NCI-H1417 (cell line): Measurements from ENCODE around the gene ZNF324.
"Not testable (repeated sequence)": the region's sequence is repeated elsewhere in the genome, so short reads cannot be mapped to it uniquely, and the experiment has no call there.

Experiments used
- DNase-seq, 3 experiments: peaks; one replicate each; lab custom pipeline; 2025; lab: John Stamatoyannopoulos, UW

The ZNF324 gene

DNA sequence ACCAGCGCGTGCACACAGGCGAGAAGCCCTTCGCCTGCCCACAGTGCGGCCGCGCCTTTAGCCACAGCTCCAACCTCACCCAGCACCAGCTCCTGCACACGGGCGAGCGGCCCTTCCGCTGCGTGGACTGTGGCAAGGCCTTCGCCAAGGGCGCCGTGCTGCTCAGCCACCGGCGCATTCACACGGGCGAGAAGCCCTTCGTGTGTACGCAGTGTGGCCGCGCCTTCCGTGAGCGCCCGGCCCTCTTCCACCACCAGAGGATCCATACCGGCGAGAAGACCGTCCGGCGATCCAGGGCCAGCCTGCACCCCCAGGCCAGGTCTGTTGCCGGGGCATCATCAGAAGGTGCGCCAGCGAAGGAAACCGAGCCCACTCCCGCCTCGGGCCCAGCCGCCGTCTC lies 4.9 kb downstream of the ZNF324 start:
- DNase-seq, result no peak

GRCh38 chr19:58473775-58474174 lies 6.9 kb downstream of the ZNF324 start:
- no peak for DNase-seq

DNA sequence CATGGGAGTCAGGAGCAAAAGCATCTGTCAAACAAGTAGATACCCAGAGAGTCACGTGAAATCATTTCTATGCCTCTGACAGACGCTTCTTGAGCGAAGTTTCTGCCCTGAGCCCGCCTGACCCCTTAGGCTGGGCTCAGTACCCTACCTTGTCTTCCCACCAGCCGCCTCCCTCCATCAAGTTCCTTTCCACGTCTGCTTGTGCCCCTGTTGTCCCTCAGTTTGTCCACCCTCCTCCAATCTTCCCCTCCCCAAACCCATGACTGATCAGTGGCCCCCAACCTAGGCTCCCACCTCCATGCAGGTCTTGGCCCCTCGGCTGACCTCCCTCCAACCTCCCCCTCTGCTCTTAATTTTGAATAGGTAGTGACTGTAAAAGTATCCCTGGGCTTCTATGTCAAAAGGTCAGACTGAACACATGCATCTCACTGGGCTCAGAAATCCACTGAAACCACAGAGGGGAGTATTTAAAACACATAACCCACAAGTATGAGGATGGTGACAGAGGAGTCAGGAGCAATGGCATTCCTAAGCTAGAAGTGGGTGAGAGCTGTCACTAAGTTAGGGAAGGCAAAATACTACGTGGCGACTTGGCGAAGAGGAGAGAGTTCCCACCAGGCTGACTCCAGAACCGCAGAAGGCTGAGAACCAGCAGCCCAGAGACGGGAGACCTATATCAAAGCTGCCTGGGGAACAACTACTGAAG lies 7.6 kb downstream of the ZNF324 start:
- no peak for DNase-seq

GRCh38 chr19:58474997-58475713 lies 8.3 kb downstream of the ZNF324 start:
- DNase-seq, result no peak

- DNase-seq, result peak; percentile 95 to 98 (median 97)
These were observed 9.0 kb downstream of the ZNF324 start, which contains the start of gene ZNF446 for GRCh38 chr19:58475714-58476497. Gene ZNF446, plus strand, starts transcription at chr19:58476352. Its CDS starts 867 bp downstream, at chr19:58477219.

- peak in 2 of 3 experiments; percentile 42 to 64 for DNase-seq
These were observed 9.7 kb downstream of the ZNF324 start for GRCh38 chr19:58476498-58477015.

GRCh38 chr19:58477130-58477529 lies 10.2 kb downstream of the ZNF324 start:
- no peak for DNase-seq

- no peak for DNase-seq
These were observed 11.0 kb downstream of the ZNF324 start for GRCh38 chr19:58477871-58478270.

DNA sequence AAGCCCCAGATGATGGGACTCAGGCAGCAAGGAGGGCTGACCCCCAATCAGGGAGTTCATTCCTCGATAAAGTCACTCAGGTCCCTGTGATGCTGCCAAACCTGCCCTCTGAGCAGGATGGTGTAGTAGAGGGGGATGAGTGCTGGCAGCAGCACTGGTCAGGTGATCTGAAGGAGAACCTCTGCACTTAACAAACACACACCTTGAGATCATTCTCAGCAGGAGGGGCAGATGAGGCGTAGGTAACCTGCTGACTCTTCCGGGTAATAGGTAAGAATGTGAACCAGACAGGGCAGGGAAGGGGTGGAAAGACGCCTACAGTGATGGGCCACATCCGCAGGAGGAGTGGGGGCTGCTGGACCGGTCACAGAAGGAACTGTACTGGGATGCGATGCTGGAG lies 12.4 kb downstream of the ZNF324 start:
- no peak for DNase-seq

- no peak for DNase-seq
These were observed 13.0 kb downstream of the ZNF324 start for GRCh38 chr19:58479736-58480480.

DNA sequence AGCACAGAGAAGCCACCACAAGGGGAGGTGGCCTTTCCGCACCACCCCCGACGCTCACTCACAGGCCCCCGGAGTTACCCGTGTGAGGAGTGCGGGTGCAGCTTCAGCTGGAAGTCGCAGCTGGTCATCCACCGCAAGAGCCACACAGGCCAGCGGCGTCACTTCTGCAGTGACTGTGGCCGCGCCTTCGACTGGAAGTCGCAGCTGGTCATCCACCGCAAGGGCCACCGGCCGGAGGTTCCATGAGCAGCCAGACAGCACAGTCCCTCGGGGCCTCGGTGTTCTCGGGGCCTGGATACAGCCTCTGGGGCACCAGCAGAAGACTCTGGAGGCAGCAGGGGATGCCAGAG lies 13.6 kb downstream of the ZNF324 start:
- no peak for DNase-seq

DNA sequence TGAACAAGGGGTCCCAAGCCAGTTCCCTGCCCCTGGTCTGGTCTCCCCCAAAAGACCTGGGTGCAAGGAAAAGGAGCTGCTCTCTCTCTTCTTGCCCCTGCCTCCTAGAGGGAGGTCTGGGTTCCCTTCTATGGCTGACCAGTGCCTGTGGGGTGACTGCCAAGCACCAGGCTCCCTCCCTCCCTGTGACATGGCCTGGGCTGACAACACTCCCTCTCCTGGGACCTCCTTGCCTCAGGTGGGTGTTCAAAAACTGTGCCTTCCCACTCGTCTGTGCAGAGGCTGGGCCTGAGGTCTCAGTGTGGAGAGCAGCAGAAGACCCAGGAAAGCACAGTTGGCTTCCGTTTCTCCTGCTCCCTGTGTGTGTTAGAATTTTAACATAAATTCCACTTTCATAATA lies 14.0 kb downstream of the ZNF324 start:
- DNase-seq, result no peak

DNA sequence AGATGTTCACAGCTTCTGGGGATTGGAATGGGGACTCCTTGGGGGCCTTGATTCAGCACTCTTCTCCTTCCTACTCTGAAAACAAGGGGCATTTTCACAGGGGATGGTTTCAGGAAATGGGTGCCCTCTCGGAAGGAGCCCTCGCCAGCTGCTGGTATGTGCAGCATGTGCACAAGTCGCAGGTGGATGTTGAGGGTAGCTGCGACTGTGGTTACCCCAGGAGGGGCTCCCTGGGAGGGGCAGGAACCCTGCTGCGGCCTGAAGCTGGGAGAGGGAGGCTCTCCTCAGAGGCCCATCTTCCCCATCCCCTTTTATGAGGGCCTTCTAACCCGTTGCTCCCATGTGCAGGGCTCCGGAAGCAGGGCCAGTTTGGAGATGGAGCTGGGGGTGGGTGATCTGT lies 15.5 kb downstream of the ZNF324 start:
- no peak for DNase-seq

- DNase-seq, result no peak
These were observed 16.9 kb downstream of the ZNF324 start for GRCh38 chr19:58483776-58484175.

- DNase-seq, result not testable (repeated sequence)
These were observed 17.5 kb downstream of the ZNF324 start for GRCh38 chr19:58484349-58484748.

DNA sequence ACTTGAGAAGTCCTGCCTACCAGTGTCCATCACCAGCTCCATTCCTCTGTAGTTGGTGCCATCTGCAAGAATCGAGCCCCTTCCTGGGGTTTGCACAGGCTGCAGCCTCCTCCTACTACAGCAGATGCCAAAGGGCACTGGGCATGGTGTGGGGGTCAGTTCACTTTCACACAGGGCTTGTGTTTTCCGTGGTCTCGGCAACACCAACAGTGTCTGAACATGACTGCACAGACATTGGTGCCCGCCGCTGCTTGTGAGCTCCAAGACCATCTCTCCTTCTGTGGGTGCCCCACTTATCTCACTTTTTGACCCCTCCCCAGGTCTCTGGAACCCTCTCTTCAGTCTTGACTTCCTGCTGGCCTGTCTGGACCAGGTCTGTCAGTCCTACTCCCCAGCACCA lies 24.5 kb downstream of the ZNF324 start:
- DNase-seq, result no peak

DNA sequence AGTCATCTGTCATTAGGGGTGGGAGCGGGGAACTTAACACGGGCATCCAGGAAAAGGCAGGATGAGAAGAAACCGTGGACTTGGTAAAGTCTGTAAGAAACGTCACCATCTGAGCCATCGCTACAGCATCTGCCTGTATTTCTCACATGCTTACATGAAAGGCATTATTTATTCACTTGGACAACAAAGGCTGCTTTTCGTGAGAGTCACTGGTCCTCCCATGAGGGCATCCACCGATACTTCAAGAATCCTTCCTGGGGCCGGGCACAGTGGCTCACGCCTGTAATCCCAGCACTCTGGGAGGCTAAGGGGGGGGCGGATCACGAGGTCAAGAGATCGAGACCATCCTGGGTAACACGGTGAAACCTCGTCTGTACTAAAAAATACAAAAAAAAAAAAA lies 25.4 kb downstream of the ZNF324 start:
- DNase-seq, result no peak

DNA sequence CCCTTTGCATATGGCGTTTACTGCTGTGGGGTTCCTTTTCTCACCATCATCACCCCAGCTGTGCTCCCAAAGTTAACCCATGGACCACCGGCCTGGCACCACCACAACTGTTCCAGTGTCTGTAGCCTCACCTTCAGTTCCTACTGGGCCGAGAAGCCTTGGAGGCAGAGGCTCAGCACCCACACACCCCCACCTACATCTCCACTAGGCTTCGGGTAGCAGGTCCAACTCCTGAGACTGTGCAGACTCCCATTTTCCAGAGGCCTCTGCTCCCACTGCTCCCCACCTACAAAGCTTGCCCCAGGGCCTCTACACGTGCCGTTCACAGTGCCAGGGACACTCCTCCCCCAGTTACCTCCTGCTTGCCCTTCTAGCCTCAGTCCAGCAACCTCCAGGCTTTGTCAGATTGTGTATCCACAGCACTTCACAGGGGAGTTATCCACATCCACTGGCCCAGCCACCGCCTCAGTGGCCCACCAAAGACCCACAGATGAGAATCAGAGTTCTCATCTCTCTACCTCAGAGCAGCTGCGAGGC lies 30.8 kb downstream of the ZNF324 start:
- DNase-seq, result no peak

DNA sequence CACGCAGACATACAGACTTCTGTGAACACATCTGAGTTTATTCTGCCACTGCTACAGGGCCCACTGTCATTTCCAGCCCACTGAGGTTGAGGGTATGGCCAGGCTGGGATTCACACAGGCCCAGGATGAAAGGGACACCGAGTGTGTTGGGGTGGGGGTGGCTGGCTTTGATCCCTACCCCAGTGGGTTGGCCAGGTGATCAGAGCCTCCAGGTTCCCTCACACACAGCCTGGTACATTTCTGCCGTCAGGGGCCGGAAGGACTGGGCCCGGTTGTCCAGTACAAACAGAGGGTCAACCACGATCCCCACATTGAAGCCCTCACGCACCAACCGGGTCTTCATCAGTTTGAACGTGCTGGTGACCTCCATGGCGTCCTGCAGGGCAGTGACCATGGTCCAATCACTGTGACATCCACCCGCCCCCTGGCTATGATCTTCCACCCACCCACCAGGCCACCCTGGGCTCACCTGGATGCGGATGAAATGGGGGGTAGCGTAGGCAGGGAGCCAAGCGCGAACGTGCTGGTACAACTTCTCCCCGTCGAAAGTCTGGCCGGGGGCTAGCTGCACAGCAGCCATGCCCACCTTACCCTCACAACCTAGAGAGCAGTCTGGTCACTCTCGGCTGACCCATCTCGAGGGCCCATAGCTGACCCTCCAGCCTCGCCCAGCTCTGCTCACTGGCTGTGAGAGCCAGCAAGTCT lies 31.6 kb downstream of the ZNF324 start:
- DNase-seq, result no peak

- DNase-seq, result peak; percentile 97 to 100 (median 99)
These were observed 32.4 kb downstream of the ZNF324 start for GRCh38 chr19:58499021-58499927.
